HG03378 (cell line): Measurements from ENCODE around the gene FBRSL1.

Source experiments
- ATAC-seq: cut with Tn5 transposase; IDR thresholded peaks from one replicate; pipeline ENCODE4 v1.9.1; 2021; ENCODE audit warnings: mild to moderate bottlenecking, moderate library complexity; ENCODE audit not compliant: unreplicated experiment

Gene FBRSL1

GRCh38 chr12:132508860-132509732 is 19.1 kb downstream of the FBRSL1 start:
- no peak for ATAC-seq

- no peak for ATAC-seq
Observed at GRCh38 chr12:132510111-132510724, 20.3 kb downstream of the FBRSL1 start.

GRCh38 chr12:132510746-132511477 is 21.0 kb downstream of the FBRSL1 start:
- no peak for ATAC-seq

GRCh38 chr12:132511516-132512196 is 21.7 kb downstream of the FBRSL1 start:
- ATAC-seq = no peak

- no peak for ATAC-seq
Observed at GRCh38 chr12:132512197-132513069, 22.5 kb downstream of the FBRSL1 start.

- ATAC-seq = no peak
Observed at GRCh38 chr12:132513070-132513398, 23.1 kb downstream of the FBRSL1 start.

- ATAC-seq = no peak
Observed at GRCh38 chr12:132513458-132514135, 23.6 kb downstream of the FBRSL1 start.

- ATAC-seq = no peak
Observed at GRCh38 chr12:132514216-132514820, 24.4 kb downstream of the FBRSL1 start.

- no peak for ATAC-seq
Observed at GRCh38 chr12:132514838-132515237, 24.9 kb downstream of the FBRSL1 start.

- no peak for ATAC-seq
Observed at GRCh38 chr12:132516095-132517012, 26.4 kb downstream of the FBRSL1 start.

- ATAC-seq = no peak
Observed at GRCh38 chr12:132517013-132517739, 27.2 kb downstream of the FBRSL1 start.

GRCh38 chr12:132517740-132518100 is 27.8 kb downstream of the FBRSL1 start:
- no peak for ATAC-seq

GRCh38 chr12:132518354-132518992 is 28.5 kb downstream of the FBRSL1 start:
- no peak for ATAC-seq

- ATAC-seq = no peak
Observed at GRCh38 chr12:132520421-132521199, 30.7 kb downstream of the FBRSL1 start.

- no peak for ATAC-seq
Observed at GRCh38 chr12:132521200-132521580, 31.2 kb downstream of the FBRSL1 start.

- ATAC-seq = no peak
Observed at GRCh38 chr12:132521712-132522292, 31.9 kb downstream of the FBRSL1 start.
